Measurements from ENCODE around the gene EXTL1.

- no peak for TF ChIP-seq CTCF (IDR thresholded peaks at IDR 0.05 in 2 of 3, conservative IDR thresholded peaks at IDR 0.05 in 1 of 3; ENCODE audit: control insufficient read depth in 2 of 3, extremely low read depth in 1 of 3, insufficient read depth in 1 of 3, low read depth in 3 of 3, low read length in 3 of 3)
- no peak for TF ChIP-seq EP300 (IDR thresholded peaks at IDR 0.05; ENCODE audit: borderline replicate concordance in 1 of 2, control insufficient read depth in 1 of 2, low read depth in 2 of 2, low read length in 2 of 2)
- TF ChIP-seq PBX3 (IDR thresholded peaks at IDR 0.05; ENCODE audit: insufficient replicate concordance, low read depth, low read length), result no peak
Measured at GRCh38 chr1:26016258-26016952, 5.2 kb upstream of the EXTL1 start.

Measured in GM12878 (cell line).